22Rv1 (cell line): ENCODE data around the gene CLCA2.

ENCODE experiments used
- H3K27ac ChIP-seq: fragments of 450-650 bp; 2 replicates; pipeline ENCODE4 v1.5.1; 2017
- ZFX ChIP-seq: fragments of 450-650 bp; IDR thresholded peaks from 2 replicates; pipeline ENCODE4 v1.6.1; 2017; ENCODE audit warnings: antibody characterized with exemption, borderline replicate concordance
- TF ChIP-seq, protein P1 (sequence below): fragments of 450-650 bp; IDR thresholded peaks from 2 replicates; pipeline ENCODE4 v1.5.1; 2017; ENCODE audit warnings: mild to moderate bottlenecking

The CLCA2 gene

DNA sequence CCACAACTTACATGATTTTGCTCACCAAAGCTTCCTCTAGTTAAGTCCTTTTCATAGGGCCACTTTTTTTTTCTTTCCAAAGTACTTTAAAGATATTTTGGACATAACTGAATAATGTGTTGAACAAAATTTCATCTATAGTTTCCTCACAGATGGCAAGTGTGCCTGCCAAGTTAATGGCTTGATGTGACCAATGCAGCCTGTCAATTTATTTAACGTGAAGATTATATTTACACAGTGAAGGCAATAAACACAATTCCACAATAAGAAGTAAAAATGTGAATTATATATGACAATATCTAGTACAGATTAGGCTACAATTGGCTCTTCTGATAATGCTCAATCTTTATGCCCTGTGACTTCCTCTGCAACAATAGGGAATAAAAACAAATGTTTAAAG lies 18.0 kb downstream of the CLCA2 start:
- TF ChIP-seq, protein P1, sequence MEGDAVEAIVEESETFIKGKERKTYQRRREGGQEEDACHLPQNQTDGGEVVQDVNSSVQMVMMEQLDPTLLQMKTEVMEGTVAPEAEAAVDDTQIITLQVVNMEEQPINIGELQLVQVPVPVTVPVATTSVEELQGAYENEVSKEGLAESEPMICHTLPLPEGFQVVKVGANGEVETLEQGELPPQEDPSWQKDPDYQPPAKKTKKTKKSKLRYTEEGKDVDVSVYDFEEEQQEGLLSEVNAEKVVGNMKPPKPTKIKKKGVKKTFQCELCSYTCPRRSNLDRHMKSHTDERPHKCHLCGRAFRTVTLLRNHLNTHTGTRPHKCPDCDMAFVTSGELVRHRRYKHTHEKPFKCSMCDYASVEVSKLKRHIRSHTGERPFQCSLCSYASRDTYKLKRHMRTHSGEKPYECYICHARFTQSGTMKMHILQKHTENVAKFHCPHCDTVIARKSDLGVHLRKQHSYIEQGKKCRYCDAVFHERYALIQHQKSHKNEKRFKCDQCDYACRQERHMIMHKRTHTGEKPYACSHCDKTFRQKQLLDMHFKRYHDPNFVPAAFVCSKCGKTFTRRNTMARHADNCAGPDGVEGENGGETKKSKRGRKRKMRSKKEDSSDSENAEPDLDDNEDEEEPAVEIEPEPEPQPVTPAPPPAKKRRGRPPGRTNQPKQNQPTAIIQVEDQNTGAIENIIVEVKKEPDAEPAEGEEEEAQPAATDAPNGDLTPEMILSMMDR, result no peak
- TF ChIP-seq ZFX, result no peak

DNA sequence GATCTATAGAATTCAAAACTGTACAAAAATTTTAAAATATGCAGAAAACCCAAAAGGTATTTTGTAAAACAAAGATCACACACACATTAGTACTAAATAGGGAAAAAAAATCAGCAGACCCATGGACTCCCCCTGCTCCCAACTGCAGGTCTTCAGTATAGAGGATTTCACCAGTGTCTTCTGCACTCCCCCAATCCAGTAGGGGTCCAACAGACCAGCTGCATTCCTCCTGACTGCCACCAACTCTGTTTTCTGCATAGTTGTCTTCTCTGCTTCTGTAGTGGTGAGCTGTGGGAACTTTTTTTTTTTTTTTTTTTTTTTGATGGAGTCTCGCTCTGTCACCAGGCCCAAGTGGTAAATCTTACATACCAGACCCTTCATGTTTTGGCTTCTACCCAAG lies 21.9 kb downstream of the CLCA2 start:
- TF ChIP-seq, protein P1, result no peak
- H3K27ac ChIP-seq, result no peak overlapping the region

More for the DNA sequence above, 18.0 kb downstream of the CLCA2 start:
- H3K27ac ChIP-seq, result no peak overlapping the region

DNA sequence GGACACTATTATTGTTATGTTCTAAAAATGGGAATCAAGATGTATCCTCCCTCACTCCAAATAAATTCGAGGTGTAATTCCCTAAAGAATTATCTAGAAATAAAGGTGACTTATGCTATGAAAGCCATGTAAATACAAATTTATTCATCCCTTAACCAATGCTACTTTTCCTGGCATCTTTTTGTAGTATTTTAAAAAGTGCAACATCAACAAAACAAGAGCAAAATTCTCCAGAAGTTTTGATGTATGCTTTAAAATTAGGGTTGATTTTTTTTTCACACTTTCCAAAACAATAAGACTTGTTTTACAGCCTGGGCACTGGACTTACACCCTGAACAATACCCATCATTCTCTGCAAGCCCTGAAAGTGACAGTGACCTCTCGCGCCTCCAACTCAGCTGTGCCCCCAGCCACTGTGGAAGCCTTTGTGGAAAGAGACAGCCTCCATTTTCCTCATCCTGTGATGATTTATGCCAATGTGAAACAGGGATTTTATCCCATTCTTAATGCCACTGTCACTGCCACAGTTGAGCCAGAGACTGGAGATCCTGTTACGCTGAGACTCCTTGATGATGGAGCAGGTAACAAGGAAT lies 23.3 kb downstream of the CLCA2 start:
- TF ChIP-seq, protein P1, result no peak
- no peak for TF ChIP-seq ZFX
- H3K27ac ChIP-seq, result no peak overlapping the region

DNA sequence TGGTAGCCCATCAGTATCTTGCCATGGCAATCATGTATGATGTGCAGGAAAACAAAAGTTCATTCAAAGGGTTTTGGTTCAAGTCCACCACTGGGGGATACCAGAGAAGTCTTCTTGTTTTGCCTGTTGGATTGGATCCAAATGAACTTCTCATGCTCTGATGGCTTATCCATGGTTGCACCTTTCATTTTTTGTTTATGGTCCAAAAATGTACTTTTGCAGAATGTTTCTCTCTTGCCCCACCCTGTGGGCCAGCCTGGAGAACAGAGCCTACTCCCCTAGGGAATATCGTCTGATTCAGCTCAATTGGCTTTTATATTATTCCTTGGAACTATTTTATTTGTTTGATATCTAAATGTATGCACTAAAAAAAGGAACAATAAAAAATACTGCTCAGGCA lies 24.7 kb downstream of the CLCA2 start:
- TF ChIP-seq, protein P1, result no peak
- no peak for TF ChIP-seq ZFX
- no peak overlapping the region for H3K27ac ChIP-seq

DNA sequence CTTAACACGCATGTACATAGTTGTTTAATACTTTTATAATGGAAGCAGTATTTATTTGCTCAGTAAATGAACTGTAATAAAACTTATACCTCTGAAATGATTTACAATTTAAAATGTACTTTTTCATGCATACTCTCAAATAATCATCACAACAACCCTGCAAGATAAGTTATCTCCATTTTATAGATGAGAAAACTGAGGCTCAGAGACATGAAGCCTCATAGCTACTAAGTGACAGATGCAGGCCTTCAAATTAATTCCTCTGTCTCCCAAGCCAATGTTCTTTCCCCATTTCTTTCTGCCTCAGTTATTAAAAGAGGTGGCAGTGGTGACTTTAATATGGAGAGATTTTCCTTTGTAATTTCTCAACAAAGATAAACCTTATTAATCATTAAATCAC lies 25.1 kb downstream of the CLCA2 start:
- H3K27ac ChIP-seq, result no peak overlapping the region
- TF ChIP-seq, protein P1, result no peak
- TF ChIP-seq ZFX, result no peak

DNA sequence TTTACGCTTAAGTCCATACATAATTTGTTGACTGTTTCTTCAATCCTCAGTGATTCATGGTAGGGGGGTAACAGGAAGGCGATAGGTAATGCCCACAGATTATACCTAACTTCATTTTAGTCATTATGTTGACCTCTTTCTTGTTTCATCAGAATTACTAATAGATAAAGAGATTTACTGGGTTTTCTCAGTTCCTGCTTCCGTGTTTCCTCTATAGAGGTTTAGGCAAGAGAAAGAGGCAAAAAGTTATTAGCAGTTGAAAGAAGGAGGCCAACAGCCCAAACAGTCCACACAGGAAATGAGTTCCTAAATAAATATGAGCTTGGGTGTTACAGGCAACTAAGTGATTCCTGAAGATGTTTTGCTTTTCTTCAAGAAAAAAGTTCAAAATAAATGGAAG lies 26.9 kb downstream of the CLCA2 start:
- TF ChIP-seq, protein P1, result no peak
- no peak for TF ChIP-seq ZFX
- H3K27ac ChIP-seq, result no peak overlapping the region

DNA sequence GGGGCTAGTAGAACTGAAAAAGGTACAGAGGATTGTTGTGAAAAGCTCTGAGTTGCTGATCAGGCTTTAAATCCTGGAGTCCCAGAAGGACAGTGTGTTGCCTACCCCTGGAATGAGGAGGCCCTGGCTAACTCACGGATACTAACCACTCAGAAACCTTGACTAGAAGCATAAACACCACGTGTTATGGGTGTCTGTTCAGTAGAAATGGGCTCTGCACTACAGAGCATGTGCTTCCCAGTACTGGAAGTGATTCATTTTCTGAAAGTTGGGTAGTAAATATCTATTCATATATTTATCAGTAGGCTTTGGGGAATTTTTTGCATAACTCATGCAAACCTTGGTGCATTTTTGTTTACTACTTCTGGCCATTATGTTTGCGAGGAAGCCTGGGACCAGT lies 29.7 kb downstream of the CLCA2 start:
- H3K27ac ChIP-seq, result no peak overlapping the region
- TF ChIP-seq, protein P1, result no peak
- TF ChIP-seq ZFX, result no peak
